AG10803 (cell line): ENCODE measurements around the gene GPC1.

Experiments used
- DNase-seq: peaks from one replicate; pipeline ENCODE4 v3.0.0; 2010; ENCODE audit warnings: low read depth
- H3K4me3 ChIP-seq: 2 replicates; pipeline ENCODE4 v1.5.1; 2011; ENCODE audit warnings: mild to moderate bottlenecking, low read length, control low read depth
- TF ChIP-seq, protein P1 (sequence below): conservative IDR thresholded peaks from 2 replicates; pipeline ENCODE4 v1.5.1; 2011; ENCODE audit warnings: mild to moderate bottlenecking, low read length, control low read depth, inconsistent platforms

Gene GPC1

GRCh38 chr2:240432820-240433801 lies 2.4 kb upstream of the GPC1 start:
- TF ChIP-seq, protein P1, sequence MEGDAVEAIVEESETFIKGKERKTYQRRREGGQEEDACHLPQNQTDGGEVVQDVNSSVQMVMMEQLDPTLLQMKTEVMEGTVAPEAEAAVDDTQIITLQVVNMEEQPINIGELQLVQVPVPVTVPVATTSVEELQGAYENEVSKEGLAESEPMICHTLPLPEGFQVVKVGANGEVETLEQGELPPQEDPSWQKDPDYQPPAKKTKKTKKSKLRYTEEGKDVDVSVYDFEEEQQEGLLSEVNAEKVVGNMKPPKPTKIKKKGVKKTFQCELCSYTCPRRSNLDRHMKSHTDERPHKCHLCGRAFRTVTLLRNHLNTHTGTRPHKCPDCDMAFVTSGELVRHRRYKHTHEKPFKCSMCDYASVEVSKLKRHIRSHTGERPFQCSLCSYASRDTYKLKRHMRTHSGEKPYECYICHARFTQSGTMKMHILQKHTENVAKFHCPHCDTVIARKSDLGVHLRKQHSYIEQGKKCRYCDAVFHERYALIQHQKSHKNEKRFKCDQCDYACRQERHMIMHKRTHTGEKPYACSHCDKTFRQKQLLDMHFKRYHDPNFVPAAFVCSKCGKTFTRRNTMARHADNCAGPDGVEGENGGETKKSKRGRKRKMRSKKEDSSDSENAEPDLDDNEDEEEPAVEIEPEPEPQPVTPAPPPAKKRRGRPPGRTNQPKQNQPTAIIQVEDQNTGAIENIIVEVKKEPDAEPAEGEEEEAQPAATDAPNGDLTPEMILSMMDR = no peak
- no peak overlapping the region; the same call in 1 of the 2 replicates for H3K4me3 ChIP-seq
- no peak for DNase-seq

- DNase-seq = peak; percentile 94
- TF ChIP-seq, protein P1 = no peak
- peak overlapping the region; percentile 65 for H3K4me3 ChIP-seq
These were observed 1.3 kb upstream of the GPC1 start for GRCh38 chr2:240433973-240434727.

- DNase-seq = peak; percentile 92
- H3K4me3 ChIP-seq = peak overlapping the region; percentile 65
- TF ChIP-seq, protein P1 = no peak
These were observed 571 bp upstream of the GPC1 start for GRCh38 chr2:240434728-240435456.

- H3K4me3 ChIP-seq = peak overlapping the region; percentile 62
- TF ChIP-seq, protein P1 = no peak
- peak; percentile 29 for DNase-seq
These were observed 652 bp downstream of the GPC1 start for GRCh38 chr2:240435948-240436682.

DNA sequence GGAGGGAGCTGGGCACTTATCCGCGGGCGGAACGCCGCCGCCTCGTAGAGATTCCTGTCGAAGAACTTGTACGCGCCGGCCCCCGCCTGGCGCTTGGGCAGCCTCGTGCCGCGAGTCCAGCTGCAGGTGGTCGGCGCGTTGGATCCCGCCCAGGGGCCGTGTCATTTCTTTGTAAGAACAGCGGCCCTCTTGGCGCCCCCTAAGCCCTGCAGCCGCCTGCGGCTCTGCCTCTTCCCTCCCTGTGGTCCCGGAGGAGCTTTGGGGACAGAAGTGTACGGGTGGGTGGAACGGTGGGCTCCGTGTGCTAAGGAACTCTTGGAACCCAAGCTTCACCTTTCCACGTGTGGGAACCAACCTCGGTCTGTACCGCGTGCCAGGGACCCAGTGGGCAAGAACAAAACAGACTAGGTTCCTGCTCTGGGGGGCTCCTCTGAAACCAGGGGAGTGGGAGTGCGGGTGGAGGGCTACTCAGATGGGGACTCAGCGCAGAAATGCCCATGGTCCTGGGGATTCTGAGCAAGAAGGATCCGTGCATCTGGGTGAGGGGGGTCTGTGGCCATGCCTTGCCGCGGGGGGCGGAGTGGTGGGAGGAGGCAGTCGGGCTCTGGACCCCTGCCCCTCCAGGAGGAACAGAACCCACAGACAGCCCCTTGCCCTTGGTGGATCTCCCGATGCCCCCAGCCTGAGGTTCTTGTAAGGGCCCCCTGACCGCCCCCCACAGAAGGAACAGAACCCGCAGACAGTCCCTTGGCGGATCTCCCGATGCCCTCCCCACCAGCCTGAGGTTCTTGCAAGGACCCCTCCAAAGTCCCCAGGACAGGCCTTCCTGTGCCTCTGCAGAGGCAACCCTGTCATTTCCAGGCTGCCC lies 1.5 kb downstream of the GPC1 start:
- peak overlapping the region; percentile 62 for H3K4me3 ChIP-seq
- DNase-seq = no peak
- TF ChIP-seq, protein P1 = no peak

DNA sequence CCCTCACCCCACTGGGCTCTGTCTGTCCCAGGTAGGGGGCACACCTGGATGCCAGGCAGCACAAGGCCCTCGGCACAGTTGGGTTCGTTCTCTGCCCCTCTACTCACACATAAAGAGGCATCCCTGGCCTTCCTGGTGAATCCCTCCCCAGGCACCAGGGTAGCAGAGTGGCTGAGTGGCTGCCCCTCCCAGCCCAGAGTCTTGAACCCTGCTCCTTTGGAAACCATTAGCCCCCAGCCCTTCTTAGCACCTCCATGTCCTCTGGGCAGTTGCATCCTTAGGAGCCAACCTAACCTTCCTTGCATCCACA lies 2.0 kb downstream of the GPC1 start:
- peak overlapping the region; percentile 62 for H3K4me3 ChIP-seq
- no peak for DNase-seq
- TF ChIP-seq, protein P1 = no peak
